Measurements from ENCODE around the gene SCNN1G. TPM values are rescaled to one million over a fixed set of nuclear protein-coding genes. Genes with fewer than 3 reads are reported as not detected.

Gene SCNN1G
- total and polyA plus RNA-seq, 9 of the 15 experiments (the other 6 are each of a cell fraction or from before 2014, with no cell fraction given), result not detected

DNA sequence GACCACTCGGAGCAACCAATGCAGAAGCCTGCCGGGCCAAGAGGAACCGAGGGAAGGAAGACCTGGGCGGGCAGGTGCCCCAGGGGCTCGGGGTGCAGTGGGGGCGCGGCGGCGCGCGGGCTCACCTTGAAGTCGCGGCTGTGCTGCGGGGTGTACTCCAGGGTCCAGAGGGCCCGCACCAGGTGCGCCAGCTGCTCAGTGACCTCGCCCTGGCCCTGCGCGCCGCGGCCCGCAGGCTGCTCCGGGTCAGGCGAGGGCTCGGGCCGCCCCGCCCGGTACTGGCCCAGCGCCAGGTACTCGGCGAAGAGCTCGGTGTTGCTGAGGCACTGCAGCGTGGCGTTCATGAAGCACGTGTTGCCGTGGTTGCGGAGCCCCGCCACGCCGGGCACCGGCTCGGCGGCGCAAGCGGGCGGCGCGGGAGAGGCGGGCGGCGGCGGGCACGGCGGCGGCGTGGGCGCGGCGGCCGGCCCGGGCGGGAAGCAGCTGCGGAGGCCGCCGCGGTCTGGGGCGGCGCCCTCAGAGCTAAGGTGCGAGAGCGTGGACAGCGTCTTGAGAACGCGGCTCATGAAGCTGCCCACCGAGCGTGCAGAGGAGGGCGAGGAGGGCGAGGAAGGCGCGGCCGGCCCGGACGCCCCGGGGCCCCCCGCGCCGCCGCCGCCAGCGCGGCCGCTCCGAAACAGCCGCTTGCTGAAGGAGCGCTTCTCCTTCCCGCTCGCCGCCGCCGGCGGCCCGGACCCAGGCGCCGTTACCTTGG lies 33.9 kb upstream of the SCNN1G start (continued):
- TF ChIP-seq NR2C2 (CRISPR knock-in tag; IDR thresholded peaks at IDR 0.05) (no peak), NR2C2 (tag; IDR thresholded peaks at IDR 0.05) (peak; percentile 54; the same call in 1 of the 2 replicates), SRSF3 (IDR thresholded peaks at IDR 0.05; ENCODE audit: insufficient read depth, low read length) (no peak), POLR2A (conservative IDR thresholded peaks at IDR 0.05) (no peak), TAF15 (IDR thresholded peaks at IDR 0.05; ENCODE audit: low read depth, low read length) (no peak), CBFA2T2 (conservative IDR thresholded peaks at IDR 0.05) (0 out of 2 replicates have a peak, but pooled peaks have one; percentile 10), ARID2 (IDR thresholded peaks at IDR 0.05) (no peak), ZNF41 (CRISPR knock-in tag; conservative IDR thresholded peaks at IDR 0.05) (no peak), BCOR (IDR thresholded peaks at IDR 0.05) (no peak), SIRT6 (IDR thresholded peaks at IDR 0.05; ENCODE audit: low read depth, low read length) (no peak), GABPB1 (CRISPR knock-in tag; IDR thresholded peaks at IDR 0.05) (no peak), HIVEP1 (CRISPR knock-in tag; IDR thresholded peaks at IDR 0.05) (no peak)
- TF ChIP-seq, protein P1, sequence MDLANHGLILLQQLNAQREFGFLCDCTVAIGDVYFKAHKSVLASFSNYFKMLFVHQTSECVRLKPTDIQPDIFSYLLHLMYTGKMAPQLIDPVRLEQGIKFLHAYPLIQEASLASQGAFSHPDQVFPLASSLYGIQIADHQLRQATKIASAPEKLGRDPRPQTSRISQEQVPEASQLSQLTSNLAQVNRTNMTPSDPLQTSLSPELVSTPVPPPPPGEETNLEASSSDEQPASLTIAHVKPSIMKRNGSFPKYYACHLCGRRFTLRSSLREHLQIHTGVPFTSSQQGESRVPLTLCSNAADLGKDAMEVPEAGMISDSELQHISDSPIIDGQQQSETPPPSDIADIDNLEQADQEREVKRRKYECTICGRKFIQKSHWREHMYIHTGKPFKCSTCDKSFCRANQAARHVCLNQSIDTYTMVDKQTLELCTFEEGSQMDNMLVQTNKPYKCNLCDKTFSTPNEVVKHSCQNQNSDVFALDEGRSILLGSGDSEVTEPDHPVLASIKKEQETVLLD (IDR thresholded peaks at IDR 0.05), result no peak
- TF ChIP-seq, protein P2, sequence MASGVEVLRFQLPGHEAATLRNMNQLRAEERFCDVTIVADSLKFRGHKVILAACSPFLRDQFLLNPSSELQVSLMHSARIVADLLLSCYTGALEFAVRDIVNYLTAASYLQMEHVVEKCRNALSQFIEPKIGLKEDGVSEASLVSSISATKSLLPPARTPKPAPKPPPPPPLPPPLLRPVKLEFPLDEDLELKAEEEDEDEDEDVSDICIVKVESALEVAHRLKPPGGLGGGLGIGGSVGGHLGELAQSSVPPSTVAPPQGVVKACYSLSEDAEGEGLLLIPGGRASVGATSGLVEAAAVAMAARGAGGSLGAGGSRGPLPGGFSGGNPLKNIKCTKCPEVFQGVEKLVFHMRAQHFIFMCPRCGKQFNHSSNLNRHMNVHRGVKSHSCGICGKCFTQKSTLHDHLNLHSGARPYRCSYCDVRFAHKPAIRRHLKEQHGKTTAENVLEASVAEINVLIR (CRISPR knock-in tag; IDR thresholded peaks at IDR 0.05), result no peak
- TF ChIP-seq, protein P3, sequence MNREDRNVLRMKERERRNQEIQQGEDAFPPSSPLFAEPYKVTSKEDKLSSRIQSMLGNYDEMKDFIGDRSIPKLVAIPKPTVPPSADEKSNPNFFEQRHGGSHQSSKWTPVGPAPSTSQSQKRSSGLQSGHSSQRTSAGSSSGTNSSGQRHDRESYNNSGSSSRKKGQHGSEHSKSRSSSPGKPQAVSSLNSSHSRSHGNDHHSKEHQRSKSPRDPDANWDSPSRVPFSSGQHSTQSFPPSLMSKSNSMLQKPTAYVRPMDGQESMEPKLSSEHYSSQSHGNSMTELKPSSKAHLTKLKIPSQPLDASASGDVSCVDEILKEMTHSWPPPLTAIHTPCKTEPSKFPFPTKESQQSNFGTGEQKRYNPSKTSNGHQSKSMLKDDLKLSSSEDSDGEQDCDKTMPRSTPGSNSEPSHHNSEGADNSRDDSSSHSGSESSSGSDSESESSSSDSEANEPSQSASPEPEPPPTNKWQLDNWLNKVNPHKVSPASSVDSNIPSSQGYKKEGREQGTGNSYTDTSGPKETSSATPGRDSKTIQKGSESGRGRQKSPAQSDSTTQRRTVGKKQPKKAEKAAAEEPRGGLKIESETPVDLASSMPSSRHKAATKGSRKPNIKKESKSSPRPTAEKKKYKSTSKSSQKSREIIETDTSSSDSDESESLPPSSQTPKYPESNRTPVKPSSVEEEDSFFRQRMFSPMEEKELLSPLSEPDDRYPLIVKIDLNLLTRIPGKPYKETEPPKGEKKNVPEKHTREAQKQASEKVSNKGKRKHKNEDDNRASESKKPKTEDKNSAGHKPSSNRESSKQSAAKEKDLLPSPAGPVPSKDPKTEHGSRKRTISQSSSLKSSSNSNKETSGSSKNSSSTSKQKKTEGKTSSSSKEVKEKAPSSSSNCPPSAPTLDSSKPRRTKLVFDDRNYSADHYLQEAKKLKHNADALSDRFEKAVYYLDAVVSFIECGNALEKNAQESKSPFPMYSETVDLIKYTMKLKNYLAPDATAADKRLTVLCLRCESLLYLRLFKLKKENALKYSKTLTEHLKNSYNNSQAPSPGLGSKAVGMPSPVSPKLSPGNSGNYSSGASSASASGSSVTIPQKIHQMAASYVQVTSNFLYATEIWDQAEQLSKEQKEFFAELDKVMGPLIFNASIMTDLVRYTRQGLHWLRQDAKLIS (CRISPR knock-in tag; IDR thresholded peaks at IDR 0.05), result no peak
- TF ChIP-seq, protein P4, sequence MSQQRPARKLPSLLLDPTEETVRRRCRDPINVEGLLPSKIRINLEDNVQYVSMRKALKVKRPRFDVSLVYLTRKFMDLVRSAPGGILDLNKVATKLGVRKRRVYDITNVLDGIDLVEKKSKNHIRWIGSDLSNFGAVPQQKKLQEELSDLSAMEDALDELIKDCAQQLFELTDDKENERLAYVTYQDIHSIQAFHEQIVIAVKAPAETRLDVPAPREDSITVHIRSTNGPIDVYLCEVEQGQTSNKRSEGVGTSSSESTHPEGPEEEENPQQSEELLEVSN (IDR thresholded peaks at IDR 0.05; ENCODE audit: borderline replicate concordance in 1 of 2, extremely low read depth in 1 of 2, insufficient read depth in 1 of 2, insufficient read length in 1 of 2, low read depth in 1 of 2, low read length in 1 of 2, poor library complexity in 1 of 2, severe bottlenecking in 1 of 2), result peak; percentile 84 to 92
- TF ChIP-seq, protein P5, sequence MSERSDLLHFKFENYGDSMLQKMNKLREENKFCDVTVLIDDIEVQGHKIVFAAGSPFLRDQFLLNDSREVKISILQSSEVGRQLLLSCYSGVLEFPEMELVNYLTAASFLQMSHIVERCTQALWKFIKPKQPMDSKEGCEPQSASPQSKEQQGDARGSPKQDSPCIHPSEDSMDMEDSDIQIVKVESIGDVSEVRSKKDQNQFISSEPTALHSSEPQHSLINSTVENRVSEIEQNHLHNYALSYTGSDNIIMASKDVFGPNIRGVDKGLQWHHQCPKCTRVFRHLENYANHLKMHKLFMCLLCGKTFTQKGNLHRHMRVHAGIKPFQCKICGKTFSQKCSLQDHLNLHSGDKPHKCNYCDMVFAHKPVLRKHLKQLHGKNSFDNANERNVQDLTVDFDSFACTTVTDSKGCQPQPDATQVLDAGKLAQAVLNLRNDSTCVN (CRISPR knock-in tag; IDR thresholded peaks at IDR 0.05), result no peak
- TF ChIP-seq, protein P6, sequence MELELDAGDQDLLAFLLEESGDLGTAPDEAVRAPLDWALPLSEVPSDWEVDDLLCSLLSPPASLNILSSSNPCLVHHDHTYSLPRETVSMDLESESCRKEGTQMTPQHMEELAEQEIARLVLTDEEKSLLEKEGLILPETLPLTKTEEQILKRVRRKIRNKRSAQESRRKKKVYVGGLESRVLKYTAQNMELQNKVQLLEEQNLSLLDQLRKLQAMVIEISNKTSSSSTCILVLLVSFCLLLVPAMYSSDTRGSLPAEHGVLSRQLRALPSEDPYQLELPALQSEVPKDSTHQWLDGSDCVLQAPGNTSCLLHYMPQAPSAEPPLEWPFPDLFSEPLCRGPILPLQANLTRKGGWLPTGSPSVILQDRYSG (tag; conservative IDR thresholded peaks at IDR 0.05; ENCODE audit: low read depth), result no peak
